Naive B cell (primary cell): ENCODE results near the gene SYNDIG1. TPM values are rescaled to one million over a fixed set of nuclear protein-coding genes. Genes with fewer than 3 reads are reported as not detected.

Experiments
- ATAC-seq, 2 donors: fragments of 150-1000 bp; cut with Tn5 transposase; 2 replicates each; pipeline ENCODE4 v1.10.0; 2021; ENCODE audit warnings: low read depth in 2 of 2, mild to moderate bottlenecking in 2 of 2, moderate library complexity in 2 of 2
- DNase-seq: peaks from one replicate; pipeline ENCODE4 v3.0.0; 2022
- H3K27ac Mint-ChIP-seq, 6 donors: one replicate each; pipeline ENCODE4 v1.8.0; 2020 to 2022; ENCODE audit warnings: mild to moderate bottlenecking in 6 of 6, mixed read lengths in 6 of 6, moderate library complexity in 5 of 6, inconsistent platforms in 2 of 6
- H3K27me3 Mint-ChIP-seq, 3 donors: one replicate each; pipeline ENCODE4 v1.8.0; 2021 to 2022; ENCODE audit warnings: mixed read lengths in 3 of 3, mild to moderate bottlenecking in 1 of 3
- H3K36me3 Mint-ChIP-seq, 2 donors: one replicate each; pipeline ENCODE4 v1.8.0; 2020 to 2022; ENCODE audit warnings: mixed read lengths in 2 of 2, inconsistent platforms in 1 of 2, mild to moderate bottlenecking in 1 of 2
- H3K4me1 Mint-ChIP-seq, 3 donors: one replicate each; pipeline ENCODE4 v1.8.0; 2020 to 2022; ENCODE audit warnings: mixed read lengths in 3 of 3, inconsistent platforms in 1 of 3, mild to moderate bottlenecking in 1 of 3, moderate library complexity in 1 of 3
- H3K4me3 Mint-ChIP-seq, 8 donors: one replicate each; pipeline ENCODE4 v1.8.0; 2020 to 2022; ENCODE audit warnings: mild to moderate bottlenecking in 8 of 8, mixed read lengths in 8 of 8, moderate library complexity in 8 of 8, inconsistent platforms in 2 of 8
- H3K9me3 Mint-ChIP-seq, 7 donors: one replicate each; pipeline ENCODE4 v1.8.0; 2020 to 2022; ENCODE audit warnings: mixed read lengths in 7 of 7, mild to moderate bottlenecking in 5 of 7, inconsistent platforms in 2 of 7, moderate library complexity in 1 of 7
- polyA plus RNA-seq, 6 donors: library from polyadenylated mRNA; unstranded; fragments of 300-500 nt; fragmentation: Illumina TruSeq; gene quantifications; one replicate each; pipeline ENCODE4 v1.2.3, GENCODE V29; 2021; ENCODE audit warnings: low read depth in 6 of 6

The SYNDIG1 gene
- polyA plus RNA-seq, 6 donors from 2014 or later, result not detected

- DNase-seq (no peak), ATAC-seq (no peak)
- Mint-ChIP-seq H3K27ac (no peak overlapping the region), H3K36me3 (no peaks in the 10 kb centered on the region), H3K4me3 (no peak overlapping the region), H3K4me1 (peaks cover 0 to 7% (median 0%) of the 10 kb centered on the region in 3 donors), H3K27me3 (peaks cover 0 to 8% (median 5%) of the 10 kb centered on the region in 3 donors), H3K9me3 (no peaks in the 10 kb centered on the region)
Measured at GRCh38 chr20:24703284-24703610, 233.8 kb downstream of the SYNDIG1 start.

GRCh38 chr20:24704899-24705298 is 235.5 kb downstream of the SYNDIG1 start:
- ATAC-seq (no peak), DNase-seq (no peak)
- no peak overlapping the region for H3K27ac Mint-ChIP-seq
- H3K36me3 Mint-ChIP-seq, result no peaks in the 10 kb centered on the region
- peaks cover 0 to 8% (median 0%) of the 10 kb centered on the region in 3 donors for H3K27me3 Mint-ChIP-seq
- no peaks in the 10 kb centered on the region for H3K9me3 Mint-ChIP-seq
- no peak overlapping the region for H3K4me3 Mint-ChIP-seq
- H3K4me1 Mint-ChIP-seq, result no peaks in the 10 kb centered on the region

DNA sequence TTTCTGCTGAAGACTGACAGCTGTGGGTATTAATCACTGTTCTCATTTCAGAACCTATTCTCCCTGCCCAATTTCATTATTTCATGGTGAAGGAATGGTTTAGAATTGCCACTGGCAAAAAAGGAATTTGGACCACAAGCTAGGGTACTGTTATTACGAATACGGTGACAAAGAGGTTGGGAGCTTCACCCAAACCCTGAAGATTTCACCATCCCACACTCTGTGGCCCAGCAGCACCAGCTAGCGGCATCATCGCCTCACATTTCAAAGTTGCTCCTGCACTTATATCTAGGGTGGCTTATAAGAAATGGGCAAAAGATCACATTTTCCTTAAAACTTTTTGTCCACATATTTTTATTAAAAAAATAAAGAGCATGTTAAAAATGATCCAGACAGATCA is 236.1 kb downstream of the SYNDIG1 start:
- Mint-ChIP-seq H3K9me3 (no peaks in the 10 kb centered on the region), H3K36me3 (no peaks in the 10 kb centered on the region)
- DNase-seq, result no peak

DNA sequence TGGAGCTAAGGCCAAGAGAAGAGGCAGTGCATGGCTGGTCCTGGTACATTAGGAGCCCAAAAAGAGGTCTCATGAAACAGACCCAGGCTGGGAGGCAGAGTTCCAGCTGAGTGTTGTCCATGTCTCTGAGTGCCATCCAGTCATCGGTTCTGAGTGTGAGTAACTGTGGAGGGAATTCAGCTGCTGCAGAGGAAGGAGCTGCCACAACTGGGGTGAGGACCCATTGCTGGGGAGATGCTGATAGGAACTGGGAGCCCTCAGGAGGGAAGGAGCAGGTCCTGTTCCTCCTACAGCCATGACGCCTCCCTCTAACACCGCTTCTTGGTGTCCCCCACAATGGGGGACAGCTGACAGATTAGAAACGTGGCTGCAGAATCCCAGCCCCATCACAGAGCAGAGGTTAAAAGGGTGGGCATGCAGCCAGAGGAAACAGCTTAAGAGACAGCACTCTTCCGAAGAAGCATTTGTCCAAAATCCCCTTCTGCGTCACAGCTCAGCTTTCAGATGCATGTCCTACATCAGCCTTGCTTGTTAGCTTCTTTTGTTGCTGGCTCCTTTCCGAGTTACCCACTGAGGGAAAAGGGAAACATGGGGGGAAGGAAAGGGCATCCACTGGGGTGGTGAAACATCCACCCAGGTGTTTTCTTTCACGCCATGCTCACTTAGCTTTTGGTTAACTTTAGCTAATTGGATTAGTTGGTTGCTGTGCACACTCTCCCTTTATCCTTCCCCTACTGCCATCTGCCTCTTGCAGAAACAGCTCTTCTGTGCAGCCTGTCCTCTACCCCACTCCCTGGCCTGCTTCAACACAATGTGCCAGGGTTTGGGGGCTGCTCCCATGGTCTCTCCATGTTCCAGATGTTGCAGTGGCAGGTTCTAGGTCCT is 239.2 kb downstream of the SYNDIG1 start:
- ATAC-seq (no peak), DNase-seq (no peak)
- no peaks in the 10 kb centered on the region for H3K4me1 Mint-ChIP-seq
- H3K27me3 Mint-ChIP-seq, result no peaks in the 10 kb centered on the region
- peaks cover 2 to 13% (median 5%) of the 10 kb centered on the region in 7 donors for H3K9me3 Mint-ChIP-seq
- H3K27ac Mint-ChIP-seq, result no peak overlapping the region
- H3K4me3 Mint-ChIP-seq, result no peak overlapping the region
- H3K36me3 Mint-ChIP-seq, result no peaks in the 10 kb centered on the region

More for the DNA sequence above, 236.1 kb downstream of the SYNDIG1 start:
- Mint-ChIP-seq H3K27me3 (peaks cover 0 to 5% (median 0%) of the 10 kb centered on the region in 3 donors), H3K4me1 (no peaks in the 10 kb centered on the region), H3K27ac (no peak overlapping the region), H3K4me3 (no peak overlapping the region)
- no peak for ATAC-seq
